Stimulated activated naive CD8-positive, alpha-beta T cell treated with anti-CD3 and anti-CD28 coated beads, Interleukin-15, amount 100 ng/mL, for 72 hours (primary cell): ENCODE results near the gene PIK3CD.

Source experiments
- ATAC-seq: fragments of 150-1000 bp; cut with Tn5 transposase; 2 replicates; pipeline ENCODE4 v1.10.0; 2021; ENCODE audit warnings: mild to moderate bottlenecking, moderate library complexity
- DNase-seq, 2 donors: peaks; one replicate each; pipeline ENCODE4 v3.0.0; 2021 to 2022
- H3K27ac Mint-ChIP-seq, 2 donors: one replicate each; pipeline ENCODE4 v1.8.0; 2022; ENCODE audit warnings: mild to moderate bottlenecking in 2 of 2, mixed read lengths in 2 of 2, moderate library complexity in 2 of 2
- H3K27me3 Mint-ChIP-seq: one replicate; pipeline ENCODE4 v1.8.0; 2022; ENCODE audit warnings: mixed read lengths
- H3K4me1 Mint-ChIP-seq: one replicate; pipeline ENCODE4 v1.8.0; 2022; ENCODE audit warnings: mild to moderate bottlenecking, mixed read lengths
- H3K4me3 Mint-ChIP-seq, 2 donors: one replicate each; pipeline ENCODE4 v1.8.0; 2022; ENCODE audit warnings: mild to moderate bottlenecking in 2 of 2, mixed read lengths in 2 of 2, moderate library complexity in 1 of 2
- H3K9me3 Mint-ChIP-seq, 2 donors: one replicate each; pipeline ENCODE4 v1.8.0; 2022; ENCODE audit warnings: mixed read lengths in 2 of 2

PIK3CD gene

DNA sequence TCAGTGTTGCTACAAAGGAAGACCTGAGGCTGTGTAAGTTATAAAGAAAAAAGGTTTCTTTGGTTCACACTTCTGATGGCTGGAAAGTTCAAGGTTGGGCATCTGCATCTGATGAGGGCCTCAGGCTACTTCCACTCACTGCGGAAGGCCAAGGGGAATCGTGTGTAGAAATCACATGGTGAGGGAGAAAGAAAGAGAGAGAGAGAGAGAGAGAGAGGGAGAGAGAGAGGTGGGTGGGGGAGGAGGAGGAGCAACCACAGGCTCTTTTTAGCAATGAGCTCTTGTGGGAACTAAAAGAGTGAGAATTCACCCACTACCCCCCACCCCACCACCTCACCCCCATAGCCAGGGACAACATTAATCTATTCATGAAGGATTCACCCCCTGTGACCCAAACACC is 112.4 kb downstream of the PIK3CD start:
- no peak for DNase-seq
- ATAC-seq = no peak
- H3K27me3 Mint-ChIP-seq = no peaks in the 10 kb centered on the region
- H3K9me3 Mint-ChIP-seq = no peaks in the 10 kb centered on the region
- no peak overlapping the region for H3K27ac Mint-ChIP-seq
- no peak overlapping the region for H3K4me3 Mint-ChIP-seq
- H3K4me1 Mint-ChIP-seq = peaks cover 17% of the 10 kb centered on the region

DNA sequence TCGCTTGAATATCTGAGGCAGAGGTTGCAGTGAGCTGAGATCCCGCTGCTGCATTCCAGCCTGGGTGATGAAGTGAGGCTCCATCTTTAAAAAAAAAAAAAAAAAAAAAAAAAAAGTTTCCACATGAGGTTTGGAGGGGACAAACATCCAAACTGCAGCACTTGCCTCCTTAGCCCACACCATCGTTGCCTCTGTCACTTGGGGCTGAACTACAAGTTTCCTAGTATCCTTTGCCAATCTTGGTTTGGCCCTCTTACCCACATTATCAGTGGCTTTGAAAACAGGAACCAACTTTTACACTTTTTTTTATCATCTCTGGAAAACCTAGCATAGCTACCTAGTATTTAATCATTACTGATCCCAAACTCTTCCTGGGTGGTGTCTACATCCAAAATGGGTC is 113.0 kb downstream of the PIK3CD start:
- peaks cover 17% of the 10 kb centered on the region for H3K4me1 Mint-ChIP-seq
- H3K4me3 Mint-ChIP-seq = no peak overlapping the region
- H3K9me3 Mint-ChIP-seq = no peaks in the 10 kb centered on the region
- no peak overlapping the region for H3K27ac Mint-ChIP-seq
- ATAC-seq (no peak), DNase-seq (no peak)
- no peaks in the 10 kb centered on the region for H3K27me3 Mint-ChIP-seq

DNA sequence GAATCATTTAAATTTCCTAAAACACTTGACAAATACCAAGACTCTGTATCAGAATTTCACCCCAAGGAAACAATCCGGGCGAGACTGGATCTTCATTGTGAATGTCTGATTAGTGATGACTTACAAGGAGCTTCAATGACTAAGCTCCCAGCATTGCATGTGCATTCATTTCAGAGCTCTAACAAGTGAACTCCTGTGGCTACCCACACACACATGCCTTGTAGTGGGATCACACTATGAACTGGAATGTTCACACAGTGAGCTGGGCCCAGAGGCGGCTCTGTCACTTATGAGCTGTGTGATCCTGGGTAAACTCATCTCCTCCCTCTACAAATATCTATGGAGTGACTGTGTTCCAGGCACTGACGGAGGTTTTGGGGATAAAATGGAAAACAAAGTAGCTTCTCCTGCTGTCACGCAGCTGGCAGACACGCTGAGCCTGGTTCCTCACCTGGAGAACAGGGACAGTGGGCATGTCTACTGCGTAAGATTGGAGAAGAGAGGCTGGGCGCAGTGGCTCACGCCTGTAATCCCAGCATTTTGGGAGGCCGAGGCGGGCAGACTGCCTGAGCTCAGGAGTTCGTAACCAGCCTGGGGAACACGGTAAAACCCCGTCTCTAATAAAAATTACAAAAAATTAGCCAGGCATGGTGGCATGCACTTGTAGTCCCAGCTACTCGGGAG is 115.4 kb downstream of the PIK3CD start:
- ATAC-seq (no peak), DNase-seq (no peak)
- no peak overlapping the region for H3K27ac Mint-ChIP-seq
- H3K27me3 Mint-ChIP-seq = no peaks in the 10 kb centered on the region
- H3K4me1 Mint-ChIP-seq = peaks cover 17% of the 10 kb centered on the region
- H3K9me3 Mint-ChIP-seq = no peaks in the 10 kb centered on the region
- H3K4me3 Mint-ChIP-seq = no peak overlapping the region

DNA sequence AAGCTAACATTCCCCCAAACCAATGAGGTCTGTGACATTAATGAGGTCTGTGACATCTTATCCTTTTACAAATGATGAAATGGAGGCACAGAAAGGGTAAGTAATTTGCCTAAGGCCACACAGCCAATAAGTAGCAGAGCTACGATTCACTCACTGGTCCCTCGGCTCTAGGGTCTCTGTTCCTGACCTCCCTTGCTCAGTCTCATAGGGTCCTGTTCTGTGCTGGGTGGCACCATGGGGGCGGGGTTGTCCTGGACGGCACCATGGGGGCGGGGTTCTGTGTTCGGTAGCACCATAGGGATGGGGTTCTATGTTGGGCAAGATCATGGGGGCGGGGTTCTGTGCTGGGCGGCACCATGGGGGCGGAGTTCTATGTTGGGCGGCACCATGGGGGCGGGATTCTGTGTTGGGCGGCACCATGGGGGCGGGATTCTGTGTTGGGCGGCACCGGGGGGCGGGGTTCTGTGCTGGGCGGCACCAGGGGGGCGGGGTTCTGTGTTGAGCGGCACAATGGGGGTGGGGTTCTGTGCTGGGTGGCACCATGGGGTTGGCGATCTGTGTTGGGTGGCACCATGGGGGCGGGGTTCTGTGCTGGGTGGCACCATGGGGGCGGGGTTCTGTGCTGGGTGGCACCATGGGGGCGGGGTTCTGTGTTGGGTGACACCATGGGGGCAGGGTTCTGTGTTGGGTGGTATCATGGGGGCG is 116.6 kb downstream of the PIK3CD start:
- peaks cover 17% of the 10 kb centered on the region for H3K4me1 Mint-ChIP-seq
- H3K9me3 Mint-ChIP-seq = no peaks in the 10 kb centered on the region
- DNase-seq = no peak
- peak; percentile 54 for ATAC-seq
- H3K27ac Mint-ChIP-seq = peak overlapping the region in 1 of 2 donors; percentile 74
- no peaks in the 10 kb centered on the region for H3K27me3 Mint-ChIP-seq
- no peak overlapping the region for H3K4me3 Mint-ChIP-seq

DNA sequence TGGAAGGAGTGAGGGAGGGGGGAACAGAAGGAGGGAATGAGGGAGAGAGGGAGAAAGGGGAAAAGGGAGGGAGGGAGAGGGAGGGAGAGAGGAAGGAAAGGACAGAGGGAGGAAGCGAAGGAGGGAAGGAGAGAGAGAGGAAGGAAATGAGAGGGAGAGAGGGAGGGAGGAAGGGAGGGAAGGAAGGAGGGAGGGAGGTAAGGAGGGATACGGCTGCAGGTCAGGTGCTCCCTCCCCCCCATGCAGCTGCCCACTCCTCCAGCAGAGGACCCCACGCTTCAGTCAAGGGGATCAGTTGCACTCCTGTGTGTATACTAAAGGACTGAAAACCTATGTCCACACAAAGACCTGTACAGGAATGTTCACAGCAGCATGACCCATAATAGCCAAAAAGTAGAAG is 117.5 kb downstream of the PIK3CD start:
- Mint-ChIP-seq H3K4me3 (no peak overlapping the region), H3K27me3 (no peaks in the 10 kb centered on the region), H3K9me3 (no peaks in the 10 kb centered on the region), H3K4me1 (peaks cover 12% of the 10 kb centered on the region), H3K27ac (no peak overlapping the region)
- ATAC-seq (no peak), DNase-seq (no peak)

DNA sequence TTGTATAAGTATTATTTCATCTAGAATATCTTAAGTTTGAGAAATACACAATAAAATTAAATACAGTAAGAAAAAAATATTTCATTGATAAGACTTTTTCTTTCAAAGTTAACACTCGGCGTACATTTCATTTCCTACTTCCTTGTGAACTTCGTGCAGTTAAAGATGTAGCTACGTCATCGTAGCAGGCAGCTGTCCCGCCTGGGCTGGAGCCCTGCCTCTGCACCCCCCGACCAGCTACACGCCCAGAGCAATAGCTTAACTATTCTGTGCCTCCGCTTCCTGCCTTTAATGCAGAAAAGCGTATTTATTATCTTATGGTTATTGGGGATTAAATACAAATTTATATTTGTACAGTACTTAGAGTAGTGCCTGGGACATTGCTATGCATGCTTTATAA is 118.8 kb downstream of the PIK3CD start:
- H3K27ac Mint-ChIP-seq = no peak overlapping the region
- DNase-seq (no peak), ATAC-seq (no peak)
- H3K27me3 Mint-ChIP-seq = no peaks in the 10 kb centered on the region
- H3K9me3 Mint-ChIP-seq = no peaks in the 10 kb centered on the region
- H3K4me1 Mint-ChIP-seq = peaks cover 9% of the 10 kb centered on the region
- no peak overlapping the region for H3K4me3 Mint-ChIP-seq

DNA sequence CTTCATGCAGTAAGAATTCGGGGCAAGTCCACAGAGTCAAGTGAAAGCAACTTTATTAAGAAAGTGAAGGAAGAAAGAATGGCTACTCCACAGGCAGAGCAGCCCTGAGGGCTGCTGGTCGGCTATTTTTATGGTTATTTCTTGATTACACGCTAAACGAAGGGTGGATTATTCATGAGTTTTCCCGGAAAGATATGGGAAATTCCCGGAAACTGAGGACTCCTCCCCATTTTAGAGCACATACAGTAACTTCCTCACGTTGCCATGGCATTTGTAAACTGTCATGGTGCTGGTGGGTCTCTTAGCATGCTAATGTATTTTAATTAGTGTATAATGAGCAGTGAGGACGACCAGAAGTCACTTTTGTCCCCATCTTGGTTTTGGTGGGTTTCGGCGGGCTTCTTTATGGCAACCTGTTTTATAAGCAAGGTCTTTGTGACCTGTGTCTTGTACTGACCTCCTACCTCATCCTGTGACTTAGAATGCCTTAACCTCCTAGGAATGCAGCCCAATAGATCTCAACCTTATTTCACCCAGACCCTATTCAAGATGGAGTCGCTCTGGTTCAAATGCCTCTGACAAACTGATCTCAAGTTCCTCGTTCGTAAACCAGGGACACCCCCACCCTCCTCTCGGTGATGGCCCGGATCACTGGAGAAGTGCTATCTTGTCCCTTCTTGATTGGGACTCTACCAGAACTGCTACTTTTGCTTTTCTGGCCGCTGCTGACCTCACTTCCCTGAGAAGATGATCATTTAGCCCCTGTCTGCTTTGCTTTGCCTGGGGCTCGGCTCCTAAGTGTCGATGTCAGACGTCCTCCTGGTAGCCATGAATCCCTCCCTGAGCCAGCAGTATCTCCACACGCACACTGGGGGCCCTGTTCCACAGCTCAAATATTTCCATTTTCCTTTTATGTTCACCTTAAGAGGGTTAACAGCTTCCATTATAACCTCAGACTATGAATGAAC is 123.5 kb downstream of the PIK3CD start:
- Mint-ChIP-seq H3K9me3 (no peaks in the 10 kb centered on the region), H3K4me3 (no peak overlapping the region), H3K4me1 (peaks cover 19% of the 10 kb centered on the region), H3K27me3 (no peaks in the 10 kb centered on the region), H3K27ac (peak overlapping the region in 1 of 2 donors; percentile 89)
- no peak for ATAC-seq
- no peak for DNase-seq

DNA sequence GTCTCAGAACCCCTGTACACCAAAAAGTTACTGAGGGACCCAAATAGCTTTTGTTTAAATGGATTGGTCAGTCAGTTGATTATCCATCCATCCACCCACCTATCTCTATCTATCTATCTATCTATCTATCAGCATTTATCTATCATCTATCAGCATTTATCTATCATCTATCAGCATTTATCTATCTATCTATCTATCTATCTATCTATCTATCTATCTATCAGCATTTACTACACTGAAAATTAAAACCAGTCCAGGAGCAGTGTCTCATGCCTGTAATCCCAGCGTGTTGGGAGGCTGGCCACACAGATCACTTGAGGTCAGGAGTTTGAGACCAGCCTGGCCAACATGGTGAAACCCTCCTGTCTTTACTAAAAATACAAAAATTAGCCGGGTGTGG is 125.2 kb downstream of the PIK3CD start:
- no peak for ATAC-seq
- no peaks in the 10 kb centered on the region for H3K9me3 Mint-ChIP-seq
- no peak overlapping the region for H3K4me3 Mint-ChIP-seq
- no peaks in the 10 kb centered on the region for H3K27me3 Mint-ChIP-seq
- no peak overlapping the region for H3K27ac Mint-ChIP-seq
- H3K4me1 Mint-ChIP-seq = peaks cover 19% of the 10 kb centered on the region
- no peak for DNase-seq
